ENCODE results near the gene UGT1A7. TPM values are rescaled to one million over a fixed set of nuclear protein-coding genes. Genes with fewer than 3 reads are reported as not detected.

Gene UGT1A7
- total RNA-seq, 4 donors from 2014 or later: 3.4 to 55.3 (median 18.2) TPM

- DNase-seq: no peak
- H3K36me3 ChIP-seq: no peaks in the 10 kb centered on the region
- H3K27ac ChIP-seq: no peak overlapping the region
- TF ChIP-seq EP300 (IDR thresholded peaks at IDR 0.05; ENCODE audit: low read depth) (no peak), POLR2AphosphoS5 (IDR thresholded peaks at IDR 0.05) (no peak), CTCF (IDR thresholded peaks at IDR 0.05) (no peak), POLR2A (IDR thresholded peaks at IDR 0.05) (no peak)
- no peak overlapping the region for H3K4me3 ChIP-seq
- no peaks in the 10 kb centered on the region for H3K27me3 ChIP-seq
- no peaks in the 10 kb centered on the region for H3K9me3 ChIP-seq
- peaks cover 0 to 14% (median 4%) of the 10 kb centered on the region in 4 donors for H3K4me1 ChIP-seq
- 86 to 96% methylated on average over 4 of the region's 4 CpGs for WGBS, 2 donors (ENCODE audit: low coverage in 1 of 2)
- intact Hi-C loops (cut with DNase I; ENCODE audit: low total_unique reads): no loop called here
- in situ Hi-C loops (cut with MboI; ENCODE audit: low pct_ligation_motif_present in 1 of 4, low pct_unique_long_range_greater_than_20kb in 1 of 4, low sequenced_read_pairs in 3 of 4): no loop called here
These were observed 86.4 kb downstream of the UGT1A7 start for GRCh38 chr2:233768076-233768475.

GRCh38 chr2:233769260-233769659 is 87.6 kb downstream of the UGT1A7 start:
- no peaks in the 10 kb centered on the region for H3K9me3 ChIP-seq
- intact Hi-C loops (cut with DNase I; ENCODE audit: low total_unique reads) (no loop called here), in situ Hi-C loops (cut with MboI; ENCODE audit: low pct_ligation_motif_present in 1 of 4, low pct_unique_long_range_greater_than_20kb in 1 of 4, low sequenced_read_pairs in 3 of 4) (no loop called here)
- no peaks in the 10 kb centered on the region for H3K36me3 ChIP-seq
- H3K4me1 ChIP-seq: peaks cover 0 to 5% (median 0%) of the 10 kb centered on the region in 4 donors
- no peak overlapping the region for H3K4me3 ChIP-seq
- no peaks in the 10 kb centered on the region for H3K27me3 ChIP-seq
- TF ChIP-seq POLR2A (IDR thresholded peaks at IDR 0.05): no peak
- TF ChIP-seq POLR2AphosphoS5 (IDR thresholded peaks at IDR 0.05): no peak
- TF ChIP-seq CTCF (IDR thresholded peaks at IDR 0.05): no peak
- TF ChIP-seq EP300 (IDR thresholded peaks at IDR 0.05; ENCODE audit: low read depth): no peak
- WGBS, 2 donors (ENCODE audit: low coverage in 1 of 2): 91 to 95% methylated on average over 7 to 9 of the region's 9 CpGs
- DNase-seq: no peak
- H3K27ac ChIP-seq: no peak overlapping the region

- 87% methylated on average over 16 of the region's 16 CpGs; no CpG with 5 or more reads in 1 of the 2 donors for WGBS, 2 donors (ENCODE audit: low coverage in 1 of 2)
These were observed 90.5 kb downstream of the UGT1A7 start for GRCh38 chr2:233772153-233772552.

GRCh38 chr2:233772583-233772982 is 90.9 kb downstream of the UGT1A7 start:
- intact Hi-C loops (cut with DNase I; ENCODE audit: low total_unique reads): no loop called here

More at GRCh38 chr2:233772153-233772552, 90.5 kb downstream of the UGT1A7 start:
- H3K27me3 ChIP-seq: no peaks in the 10 kb centered on the region
- H3K36me3 ChIP-seq: no peaks in the 10 kb centered on the region
- H3K4me1 ChIP-seq: no peaks in the 10 kb centered on the region
- in situ Hi-C loops (cut with MboI; ENCODE audit: low pct_ligation_motif_present in 1 of 4, low pct_unique_long_range_greater_than_20kb in 1 of 4, low sequenced_read_pairs in 3 of 4) (no loop called here), intact Hi-C loops (cut with DNase I; ENCODE audit: low total_unique reads) (no loop called here)
- H3K4me3 ChIP-seq: no peak overlapping the region
- TF ChIP-seq POLR2AphosphoS5 (IDR thresholded peaks at IDR 0.05) (no peak), EP300 (IDR thresholded peaks at IDR 0.05; ENCODE audit: low read depth) (no peak), POLR2A (IDR thresholded peaks at IDR 0.05) (no peak), CTCF (IDR thresholded peaks at IDR 0.05) (no peak)
- H3K27ac ChIP-seq: no peak overlapping the region
- DNase-seq: no peak
- H3K9me3 ChIP-seq: no peaks in the 10 kb centered on the region

More at GRCh38 chr2:233772583-233772982, 90.9 kb downstream of the UGT1A7 start:
- H3K4me3 ChIP-seq: no peak overlapping the region
- 75 to 86% methylated on average over 4 to 5 of the region's 5 CpGs for WGBS, 2 donors (ENCODE audit: low coverage in 1 of 2)
- no peaks in the 10 kb centered on the region for H3K36me3 ChIP-seq
- DNase-seq: no peak
- H3K27ac ChIP-seq: no peak overlapping the region
- no peaks in the 10 kb centered on the region for H3K9me3 ChIP-seq
- TF ChIP-seq CTCF (IDR thresholded peaks at IDR 0.05) (no peak), EP300 (IDR thresholded peaks at IDR 0.05; ENCODE audit: low read depth) (no peak), POLR2A (IDR thresholded peaks at IDR 0.05) (no peak), POLR2AphosphoS5 (IDR thresholded peaks at IDR 0.05) (no peak)
- in situ Hi-C loops (cut with MboI; ENCODE audit: low pct_ligation_motif_present in 1 of 4, low pct_unique_long_range_greater_than_20kb in 1 of 4, low sequenced_read_pairs in 3 of 4): no loop called here
- no peaks in the 10 kb centered on the region for H3K4me1 ChIP-seq
- no peaks in the 10 kb centered on the region for H3K27me3 ChIP-seq
